Transverse colon (tissue), 3 donors: ENCODE results near the gene UROD.

ENCODE experiments used
- POLR2A ChIP-seq: fragments of 450-650 bp; IDR thresholded peaks from one replicate; pipeline ENCODE4 v1.6.1; 2016; ENCODE audit warnings: antibody characterized with exemption, mild to moderate bottlenecking, moderate library complexity
- TF ChIP-seq, protein P1 (sequence below), 5 experiments: fragments of 200-600 bp in 3 of 5; fragments of 450-650 bp in 2 of 5; sonication (generic) in 3 of 5; IDR thresholded peaks; 1 replicate in 2 of 5; 2 replicates in 3 of 5; pipeline ENCODE4 v1.5.1; 2016 to 2017; ENCODE audit warnings: antibody characterized with exemption in 5 of 5, inconsistent platforms in 3 of 5, mild to moderate bottlenecking in 2 of 5, moderate library complexity in 1 of 5

DNA sequence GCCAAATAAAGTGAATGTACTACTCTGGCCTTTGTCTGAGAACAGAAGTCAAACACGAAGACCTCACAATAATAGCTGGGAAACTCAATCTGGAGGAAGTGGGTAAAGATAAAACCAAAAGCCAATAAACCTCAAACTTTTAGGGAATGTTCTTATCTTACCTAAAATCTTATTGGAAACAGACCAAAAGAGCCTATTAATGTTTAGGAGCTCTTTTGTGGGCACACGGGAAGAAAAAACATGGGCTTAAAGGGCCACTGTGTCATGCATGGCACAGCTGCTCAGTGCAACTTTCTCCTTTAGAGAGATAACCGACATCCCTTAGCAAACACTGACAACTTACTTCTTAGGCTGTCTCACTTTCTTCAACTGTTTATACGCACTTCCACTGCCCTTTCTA is 41.7 kb upstream of the UROD start:
- TF ChIP-seq, protein P1, sequence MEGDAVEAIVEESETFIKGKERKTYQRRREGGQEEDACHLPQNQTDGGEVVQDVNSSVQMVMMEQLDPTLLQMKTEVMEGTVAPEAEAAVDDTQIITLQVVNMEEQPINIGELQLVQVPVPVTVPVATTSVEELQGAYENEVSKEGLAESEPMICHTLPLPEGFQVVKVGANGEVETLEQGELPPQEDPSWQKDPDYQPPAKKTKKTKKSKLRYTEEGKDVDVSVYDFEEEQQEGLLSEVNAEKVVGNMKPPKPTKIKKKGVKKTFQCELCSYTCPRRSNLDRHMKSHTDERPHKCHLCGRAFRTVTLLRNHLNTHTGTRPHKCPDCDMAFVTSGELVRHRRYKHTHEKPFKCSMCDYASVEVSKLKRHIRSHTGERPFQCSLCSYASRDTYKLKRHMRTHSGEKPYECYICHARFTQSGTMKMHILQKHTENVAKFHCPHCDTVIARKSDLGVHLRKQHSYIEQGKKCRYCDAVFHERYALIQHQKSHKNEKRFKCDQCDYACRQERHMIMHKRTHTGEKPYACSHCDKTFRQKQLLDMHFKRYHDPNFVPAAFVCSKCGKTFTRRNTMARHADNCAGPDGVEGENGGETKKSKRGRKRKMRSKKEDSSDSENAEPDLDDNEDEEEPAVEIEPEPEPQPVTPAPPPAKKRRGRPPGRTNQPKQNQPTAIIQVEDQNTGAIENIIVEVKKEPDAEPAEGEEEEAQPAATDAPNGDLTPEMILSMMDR (IDR thresholded peaks at IDR 0.05) = no peak
- no peak for TF ChIP-seq POLR2A
